HG02610 (cell line): ENCODE measurements around the gene NTN4.
"Not testable (repeated sequence)": the region's sequence is repeated elsewhere in the genome, so short reads cannot be mapped to it uniquely, and the experiment has no call there.

Experiments
- ATAC-seq: cut with Tn5 transposase; IDR thresholded peaks from one replicate; pipeline ENCODE4 v1.9.1; 2021; ENCODE audit warnings: mild to moderate bottlenecking, moderate library complexity; ENCODE audit not compliant: unreplicated experiment

The NTN4 gene

DNA sequence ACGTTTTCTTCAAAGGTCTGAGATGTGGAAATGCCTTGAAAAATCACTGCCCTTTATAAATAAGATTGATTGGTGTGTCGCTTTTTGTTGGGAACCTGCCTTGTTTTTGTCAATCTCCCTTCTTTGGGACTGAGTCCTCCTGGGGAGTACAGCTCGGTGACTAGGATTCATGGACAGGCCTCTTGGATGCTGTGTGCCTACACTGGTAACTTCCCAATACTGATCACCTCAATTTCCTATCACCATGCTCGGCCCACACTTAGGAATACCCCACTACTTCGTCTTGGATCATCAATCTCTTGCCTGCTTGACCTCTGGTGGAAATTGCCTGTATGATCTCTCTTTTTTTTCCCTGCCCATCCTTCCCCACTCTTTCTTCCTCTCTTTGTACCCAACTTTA is 34.2 kb downstream of the NTN4 start:
- no peak for ATAC-seq

DNA sequence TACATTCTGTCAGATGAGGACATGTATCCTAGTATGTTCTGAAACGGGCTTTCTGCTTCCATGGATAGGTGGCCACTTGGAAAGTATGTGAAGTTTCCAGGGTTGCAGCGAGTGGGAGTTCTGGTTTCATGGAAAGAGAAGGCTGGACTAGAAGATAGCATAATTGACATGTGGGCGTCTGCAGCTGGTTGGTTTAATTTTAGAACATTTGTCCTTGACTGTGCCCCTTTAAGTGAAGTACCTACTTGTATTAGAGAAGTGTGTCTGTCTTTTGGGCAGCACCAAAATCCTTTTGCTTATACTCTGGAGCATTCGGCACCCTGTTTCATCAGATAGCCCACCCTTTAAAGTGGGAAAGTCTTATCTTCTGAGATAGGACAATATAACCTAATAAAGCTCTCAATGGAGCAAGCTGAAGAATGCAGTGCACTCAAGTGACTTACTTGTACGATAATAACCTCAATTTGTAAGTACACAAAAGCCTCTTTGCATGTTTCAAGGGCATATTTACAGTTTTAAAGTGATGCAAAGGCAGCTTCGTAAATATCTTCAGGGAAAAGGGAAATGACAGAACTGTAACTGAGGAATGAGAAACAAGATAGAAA is 35.2 kb downstream of the NTN4 start:
- ATAC-seq: no peak

DNA sequence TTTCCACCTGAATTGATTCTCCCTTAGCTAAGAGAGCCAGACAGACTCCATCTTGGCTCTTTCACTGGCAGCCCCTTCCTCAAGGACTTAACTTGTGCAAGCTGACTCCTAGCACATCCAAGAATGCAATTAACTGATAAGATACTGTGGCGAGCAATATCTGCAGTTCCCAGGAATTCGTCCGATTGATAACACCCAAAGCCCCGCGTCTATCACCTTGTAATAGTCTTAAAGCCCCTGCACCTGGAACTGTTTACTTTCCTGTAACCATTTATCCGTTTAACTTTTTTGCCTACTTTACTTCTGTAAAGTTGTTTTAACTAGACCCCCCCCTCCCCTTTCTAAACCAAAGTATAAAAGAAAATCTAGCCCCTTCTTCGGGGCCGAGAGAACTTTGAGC is 44.5 kb downstream of the NTN4 start:
- not testable (repeated sequence) for ATAC-seq

DNA sequence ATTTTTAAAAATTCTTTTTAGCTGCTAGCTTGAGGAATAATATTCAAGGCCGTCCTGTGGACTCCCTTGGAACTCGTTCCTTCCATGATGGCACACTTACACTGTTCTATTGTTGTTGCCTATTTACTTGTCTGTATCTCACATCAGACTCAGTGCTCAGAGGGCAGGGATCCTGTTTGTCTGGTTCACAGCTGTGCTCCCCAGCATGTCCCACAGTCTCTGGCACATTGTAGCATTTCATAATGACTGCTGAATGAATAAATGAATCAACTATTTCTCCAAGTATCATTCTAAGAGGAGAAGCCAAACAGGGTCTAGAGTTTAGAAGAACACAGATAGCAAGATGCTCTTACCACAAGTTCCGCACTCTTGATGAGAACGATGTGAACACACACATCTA is 48.0 kb downstream of the NTN4 start:
- ATAC-seq: no peak

DNA sequence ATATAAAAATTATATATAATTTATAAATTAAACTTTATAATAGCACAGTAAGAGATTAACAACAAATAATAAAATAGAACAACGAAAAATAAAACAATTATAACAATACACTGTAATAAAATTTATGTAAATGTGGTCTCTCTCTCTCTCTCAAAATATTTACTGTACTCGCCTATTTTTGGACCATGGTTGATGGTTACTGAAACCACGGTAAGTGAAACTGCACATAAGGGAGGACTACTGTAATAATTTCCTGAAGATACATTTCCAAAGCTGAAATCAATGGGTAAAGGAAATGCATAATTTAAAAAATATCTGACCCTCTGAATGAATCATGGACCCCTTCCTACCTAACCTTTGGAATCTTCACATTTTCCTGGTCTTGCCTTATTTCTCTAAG is 48.9 kb downstream of the NTN4 start:
- no peak for ATAC-seq

DNA sequence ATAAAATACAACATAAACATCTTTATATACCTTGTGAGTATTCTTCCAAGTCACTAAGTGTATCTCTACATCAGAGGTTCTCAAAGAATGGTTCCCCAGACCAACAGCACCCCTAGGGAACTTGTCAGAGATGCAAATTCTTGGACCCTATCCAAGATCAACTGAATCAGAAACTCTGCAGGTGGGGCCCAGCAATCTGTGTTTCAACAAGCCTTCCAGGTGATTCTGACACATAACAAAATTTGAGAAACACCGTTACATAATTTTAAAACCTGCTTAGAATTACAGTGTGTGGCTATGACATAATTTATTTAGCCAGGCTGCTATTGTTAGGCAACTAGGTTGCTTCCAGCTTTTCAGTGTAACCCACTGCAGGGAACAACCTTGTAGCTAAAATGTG is 49.8 kb downstream of the NTN4 start:
- ATAC-seq: no peak

DNA sequence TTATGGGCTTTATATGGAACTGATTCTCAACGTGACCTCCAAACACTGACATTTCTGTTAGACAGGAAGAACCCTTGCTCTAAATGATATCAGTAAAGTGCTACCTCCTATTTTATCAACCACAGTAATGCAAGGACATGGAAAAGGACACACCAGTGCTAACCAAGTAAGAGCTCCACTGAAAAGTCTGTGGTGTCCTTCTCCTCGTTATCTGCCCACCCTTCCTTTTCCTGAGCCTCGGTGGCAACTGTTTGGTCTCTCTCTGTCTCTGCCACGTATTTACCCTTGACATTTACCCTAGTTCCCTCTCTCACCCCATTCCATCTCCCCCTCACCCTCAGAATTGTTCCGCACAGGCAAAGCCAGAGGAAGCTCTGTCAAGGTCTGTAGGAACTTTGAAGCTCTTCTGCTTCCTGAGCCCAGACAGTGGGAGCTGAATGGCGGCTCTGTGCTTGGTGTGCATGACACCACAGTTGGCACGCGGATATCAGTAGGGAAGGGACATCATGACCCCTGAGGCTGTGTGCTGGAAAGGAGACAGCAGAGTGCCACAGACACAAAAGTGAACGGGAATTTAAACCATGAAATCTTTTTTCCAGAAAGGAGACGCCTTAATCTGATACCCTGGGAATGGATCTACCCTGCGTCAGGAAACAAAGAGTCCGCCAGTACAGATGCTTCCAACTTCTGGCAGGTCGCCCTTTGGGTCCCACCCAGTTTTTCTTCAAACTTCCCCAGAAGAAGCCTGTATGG is 50.8 kb downstream of the NTN4 start:
- ATAC-seq: no peak

DNA sequence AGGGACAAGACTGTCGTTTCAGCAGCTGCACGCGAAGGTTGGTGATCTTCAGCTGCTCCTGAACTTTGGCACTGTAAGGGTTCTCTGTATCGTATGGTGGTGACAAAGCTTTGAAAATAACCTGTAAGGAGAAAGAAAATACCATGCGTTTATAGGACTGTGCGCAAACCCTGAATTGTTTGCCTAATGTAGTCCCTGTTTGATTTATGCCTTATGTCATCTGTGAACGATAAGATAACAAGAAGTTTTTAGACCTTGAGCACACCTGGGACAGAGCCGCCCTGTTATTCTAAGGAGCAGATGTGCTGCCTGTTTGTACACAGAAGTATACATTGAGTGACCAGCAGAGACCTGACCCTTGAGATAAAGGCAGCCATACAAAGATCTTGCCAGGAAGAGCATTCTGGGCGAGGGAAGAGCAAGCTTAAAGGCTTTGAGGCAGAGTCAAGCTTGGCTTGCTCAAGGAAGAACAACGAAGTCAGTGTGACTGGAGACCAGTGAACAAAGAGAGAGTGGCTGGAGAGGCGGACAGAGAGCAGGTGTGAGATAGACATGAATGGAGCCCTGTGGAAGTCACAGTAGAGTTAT is 52.4 kb downstream of the NTN4 start:
- no peak for ATAC-seq

DNA sequence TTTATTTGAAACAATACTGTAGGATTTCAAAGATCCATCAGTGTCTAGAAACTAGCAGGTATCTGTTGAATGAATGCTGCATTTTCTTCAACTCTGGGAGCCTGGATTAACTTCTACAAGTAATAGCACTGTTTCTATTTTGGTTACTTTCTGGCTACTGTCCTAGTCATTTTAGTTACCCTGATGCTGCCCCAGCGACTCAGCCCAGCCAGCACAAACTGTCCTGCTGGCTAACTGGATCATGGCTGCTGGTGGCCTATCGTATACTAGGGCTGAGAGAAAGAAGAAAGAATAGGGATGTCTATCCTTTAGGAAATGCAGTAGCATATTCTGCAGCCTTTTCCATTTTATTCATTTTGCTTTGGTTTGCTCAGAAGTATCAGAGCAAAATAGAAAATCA is 53.9 kb downstream of the NTN4 start:
- no peak for ATAC-seq

DNA sequence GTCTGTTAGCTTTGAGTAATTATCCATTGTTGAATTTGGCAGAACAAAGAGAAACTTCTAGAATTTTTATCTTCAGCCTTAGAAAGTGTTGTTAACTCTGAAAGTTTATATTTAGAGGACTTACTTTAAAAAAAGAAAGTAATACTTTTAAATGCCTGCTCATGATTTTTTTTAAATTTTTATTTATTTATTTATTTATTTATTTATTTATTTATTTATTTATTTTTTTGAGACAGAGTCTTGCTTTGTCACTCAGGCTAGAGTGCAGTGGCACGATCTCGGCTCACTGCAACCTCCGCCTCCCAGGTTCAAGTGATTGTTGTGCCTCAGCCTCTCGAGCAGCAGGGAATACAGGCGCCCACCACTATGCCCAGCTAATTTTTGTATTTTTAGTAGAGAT is 54.8 kb downstream of the NTN4 start:
- not testable (repeated sequence) for ATAC-seq

DNA sequence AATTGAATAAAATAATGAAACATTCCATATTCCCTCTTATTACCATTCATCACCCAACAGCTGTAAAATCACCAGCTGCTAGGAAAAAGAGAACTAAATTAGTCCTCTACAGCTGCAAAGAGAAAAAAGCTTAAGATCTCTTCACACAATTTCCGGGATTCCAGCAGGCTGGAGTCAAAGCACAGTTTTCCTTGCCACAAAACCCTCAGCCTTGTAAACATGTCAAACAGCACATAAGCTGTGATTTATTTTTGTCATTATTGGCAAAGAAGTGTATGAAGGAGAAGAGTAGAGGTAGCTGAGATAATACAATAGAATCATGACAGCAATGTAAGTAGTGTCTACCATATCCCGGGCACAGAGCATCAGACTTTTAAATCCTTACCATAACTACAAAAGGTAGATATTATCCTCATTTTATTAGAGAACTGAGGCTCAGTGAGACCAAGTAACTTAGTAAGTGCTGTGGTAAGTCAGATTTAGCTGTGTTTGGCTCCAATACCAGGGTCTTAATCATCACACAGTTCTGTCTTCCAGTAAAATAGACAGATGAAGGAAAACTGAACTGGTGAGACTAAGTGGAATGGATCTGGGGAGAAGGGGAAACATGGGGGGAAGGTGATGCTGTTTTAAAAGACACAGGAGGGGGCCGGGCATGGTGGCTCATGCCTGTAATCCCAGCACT is 57.3 kb downstream of the NTN4 start:
- ATAC-seq: no peak

DNA sequence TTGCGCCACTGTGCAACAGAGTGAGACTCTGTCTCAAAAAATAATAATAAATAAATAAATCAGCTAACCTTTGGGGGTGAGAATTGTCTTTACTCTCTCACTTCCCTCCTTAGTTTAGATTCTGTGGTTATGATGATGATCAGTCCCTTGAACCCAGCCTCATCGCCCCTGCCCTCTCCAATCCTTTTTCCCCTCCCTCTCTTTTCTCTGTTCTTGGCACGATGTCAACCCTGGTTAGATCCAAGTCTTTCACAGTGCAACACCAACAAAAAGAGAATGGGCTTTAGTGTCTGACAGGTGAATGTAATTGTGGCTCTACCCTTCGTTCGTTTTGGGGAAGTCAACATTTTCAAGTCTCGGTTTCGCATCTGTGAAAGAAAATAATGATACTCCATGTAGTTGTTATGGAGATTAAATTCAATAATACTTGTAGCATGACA is 59.0 kb downstream of the NTN4 start:
- peak; percentile 44 for ATAC-seq

DNA sequence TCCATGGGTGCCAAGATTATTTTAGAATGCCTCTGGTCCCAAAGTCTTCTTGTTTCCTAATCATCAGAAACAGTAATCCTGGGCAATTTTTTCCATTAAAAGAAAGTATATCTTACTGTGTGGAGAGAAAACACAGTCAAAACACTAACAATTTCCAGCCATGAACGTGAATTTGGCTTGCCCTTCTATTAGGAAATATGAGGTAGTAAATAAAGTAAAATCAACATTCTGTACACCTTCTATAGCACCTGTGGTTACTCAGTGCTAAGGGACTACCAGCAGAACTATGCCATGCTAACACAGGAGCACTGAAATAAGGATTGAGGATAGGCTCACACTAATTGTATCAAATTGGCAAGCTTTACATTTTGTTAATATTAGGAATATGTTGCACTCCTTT is 60.1 kb downstream of the NTN4 start:
- ATAC-seq: no peak

DNA sequence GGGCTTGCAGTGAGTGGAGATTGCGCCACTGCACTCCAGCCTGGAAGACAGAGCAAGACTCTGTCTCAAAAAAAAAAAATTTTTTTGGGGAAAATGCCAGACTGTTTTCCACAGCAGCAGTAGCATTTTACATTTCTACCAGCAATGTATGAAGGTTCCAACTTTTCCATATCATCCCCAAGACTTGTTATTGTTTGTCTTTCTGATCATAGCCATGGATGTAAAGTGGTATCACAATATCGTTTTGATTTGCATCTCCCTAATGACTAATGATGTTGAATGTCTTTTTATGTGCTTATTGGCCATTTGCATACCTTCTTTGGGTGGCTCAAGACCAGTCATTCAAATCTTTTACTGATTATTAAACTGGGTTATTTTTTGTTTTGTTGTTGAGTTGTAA is 63.7 kb downstream of the NTN4 start:
- ATAC-seq: no peak

DNA sequence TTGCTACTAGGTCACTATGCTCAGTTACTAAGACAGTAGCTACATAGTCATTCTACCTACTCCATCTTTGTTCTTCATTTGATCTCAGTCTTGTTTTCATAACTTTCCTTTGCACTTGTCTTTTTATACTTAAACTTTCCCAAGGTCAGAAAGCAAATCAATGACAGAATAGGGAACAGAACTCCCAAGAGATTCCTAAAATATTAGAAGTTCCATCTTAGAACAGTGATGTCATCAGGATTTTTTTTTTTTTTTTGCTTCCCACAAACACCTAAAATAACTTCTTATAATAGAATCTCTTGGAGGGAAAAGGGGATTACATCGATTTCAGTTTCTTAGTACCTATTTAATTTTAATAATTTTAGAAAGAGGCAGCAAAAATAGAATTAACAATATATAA is 65.8 kb downstream of the NTN4 start:
- ATAC-seq: no peak

DNA sequence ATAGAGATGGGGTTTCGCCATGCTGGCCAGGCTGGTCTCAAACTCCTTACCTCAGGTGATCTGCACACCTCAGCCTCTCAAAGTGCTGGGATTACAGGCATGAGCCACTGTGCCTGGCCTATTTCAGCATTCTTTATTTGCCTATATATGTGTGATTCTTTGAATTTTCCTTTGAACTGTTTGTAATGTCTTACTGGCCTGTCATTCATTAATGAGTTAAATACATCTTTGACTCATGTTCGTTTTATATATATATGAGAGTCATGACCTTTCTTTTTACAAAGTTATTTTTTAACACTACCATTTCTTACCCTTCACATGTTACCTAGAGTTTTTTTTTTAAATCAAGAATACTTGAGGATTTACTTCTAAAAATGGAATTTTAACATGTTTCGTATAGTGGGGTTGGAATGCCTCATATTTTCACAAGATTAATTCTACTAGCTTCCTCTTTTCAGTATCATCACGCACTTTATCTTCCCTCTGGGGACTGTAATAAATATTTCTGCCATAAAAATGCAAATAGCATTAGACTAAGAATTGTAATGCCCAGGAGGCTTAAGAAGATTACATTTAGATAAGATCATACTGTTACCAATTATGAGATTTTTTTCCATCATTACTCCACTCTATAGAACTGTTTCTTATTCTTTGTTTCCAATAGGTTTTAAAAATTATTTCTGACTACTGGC is 66.7 kb downstream of the NTN4 start:
- no peak for ATAC-seq

DNA sequence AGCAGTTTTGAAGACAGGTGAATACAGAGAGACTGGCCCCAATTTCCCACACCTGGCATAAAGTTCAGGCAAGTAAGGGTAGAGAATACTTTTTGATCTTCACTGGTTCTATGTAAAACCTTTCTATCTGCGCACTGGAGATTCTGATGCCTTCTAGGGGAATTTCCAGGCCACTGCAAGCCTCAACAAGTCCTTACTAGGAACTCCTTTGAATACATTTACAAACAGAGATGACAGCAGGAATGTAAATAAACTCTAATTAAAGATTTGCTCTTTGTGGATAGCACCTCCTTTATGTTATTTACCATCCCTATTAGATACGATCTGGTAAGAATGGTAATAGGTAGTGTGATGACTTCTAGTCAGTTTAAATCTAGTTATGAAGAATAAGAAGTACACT is 69.2 kb downstream of the NTN4 start:
- ATAC-seq: no peak

DNA sequence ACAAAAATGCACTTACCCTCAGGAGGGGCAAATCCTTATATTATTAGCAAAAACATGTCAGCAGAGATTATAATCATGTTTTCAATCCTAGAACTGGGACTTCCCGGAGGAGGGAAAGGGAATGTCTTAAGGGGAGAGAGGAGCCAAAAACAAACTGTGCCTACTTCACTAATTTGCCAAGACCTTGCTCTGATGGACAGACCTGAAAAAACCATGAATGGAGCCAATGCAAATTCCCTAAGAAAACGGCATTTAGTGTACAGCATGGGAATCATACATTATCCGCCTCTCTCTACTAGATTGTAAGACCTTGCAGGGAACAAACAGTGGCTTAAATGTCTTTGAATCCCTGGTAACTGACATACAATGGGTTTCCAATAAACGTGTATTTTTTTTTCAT is 70.4 kb downstream of the NTN4 start:
- ATAC-seq: no peak

DNA sequence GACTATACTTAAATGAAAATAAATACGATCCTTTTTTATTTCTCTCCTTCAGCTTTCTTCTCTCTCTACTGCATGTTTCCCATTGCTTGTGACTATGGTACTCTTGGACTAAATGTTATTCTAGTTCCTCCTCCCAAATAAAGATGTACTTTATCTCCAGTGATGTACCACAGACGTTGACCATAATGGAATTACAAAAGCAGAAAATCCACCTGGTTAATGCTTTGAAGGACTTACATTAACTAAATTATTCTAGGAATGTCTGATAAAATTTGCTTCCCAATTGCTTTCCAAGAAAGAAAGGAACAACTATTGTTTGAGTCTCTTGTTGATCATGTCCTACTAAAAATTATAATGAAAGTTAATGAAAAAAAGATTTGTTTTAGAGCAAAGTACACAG is 71.8 kb downstream of the NTN4 start:
- no peak for ATAC-seq

DNA sequence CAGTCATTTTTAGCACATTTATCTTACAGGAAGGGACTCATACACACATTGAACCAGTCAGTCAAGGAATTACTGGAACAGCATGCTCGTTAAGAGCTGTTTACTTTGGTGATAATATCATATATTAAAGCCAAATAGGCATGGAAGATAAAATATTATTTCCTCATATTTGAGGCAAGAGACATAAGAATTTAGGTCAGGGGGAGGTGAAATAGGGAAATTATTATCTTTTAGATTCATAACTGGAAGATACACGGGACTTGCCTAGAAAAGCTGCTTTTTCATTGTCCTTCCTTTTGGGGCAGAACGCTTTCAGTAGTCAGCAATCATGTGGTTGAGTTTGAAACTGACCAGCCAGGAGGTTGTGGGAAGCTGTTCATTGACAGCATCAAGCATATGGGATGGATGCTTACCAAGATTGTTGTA is 72.5 kb downstream of the NTN4 start:
- ATAC-seq: no peak

DNA sequence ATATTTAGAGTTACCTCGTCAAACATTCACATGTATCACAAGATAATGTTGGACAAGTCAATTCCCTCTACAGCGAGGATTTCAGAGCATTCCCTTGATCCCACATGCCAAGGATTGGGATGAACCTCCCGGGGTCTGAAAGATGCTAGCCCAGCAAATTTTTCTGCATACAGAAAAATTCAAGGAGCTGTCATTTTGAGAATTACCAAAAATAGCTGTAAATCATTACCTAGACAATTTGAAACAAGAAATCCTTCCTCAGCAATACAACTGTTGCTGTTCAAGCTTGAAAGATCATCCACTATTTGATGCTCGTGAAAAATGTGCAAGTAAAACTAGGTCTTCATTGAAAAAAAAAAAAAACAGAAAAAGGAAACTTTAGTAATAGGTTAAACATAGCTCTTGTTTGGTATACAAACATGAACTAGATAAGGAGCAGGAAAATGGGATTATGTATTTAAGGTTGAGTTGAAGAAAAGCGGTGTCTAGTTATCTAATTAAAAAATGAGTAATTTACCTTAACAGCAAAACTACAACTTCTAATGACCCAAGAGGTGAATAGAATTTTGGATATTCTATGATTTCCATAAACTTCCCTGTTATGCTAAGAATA is 73.1 kb downstream of the NTN4 start:
- ATAC-seq: no peak
